Activated CD8-positive, alpha-beta T cell treated with anti-CD3 and anti-CD28 coated beads for 36 hours (primary cell): ENCODE measurements around the gene NRAP. TPM values are rescaled to one million over a fixed set of nuclear protein-coding genes. Genes with fewer than 3 reads are reported as not detected.

Experiments used
- ATAC-seq: fragments of 200-7000 bp; cut with Tn5 transposase; one replicate; pipeline ENCODE4 v1.10.0; 2021; ENCODE audit warnings: mild to moderate bottlenecking, moderate library complexity
- CTCF ChIA-PET: fragments of 350-600 bp; sonication (Branson Sonifier 250); formaldehyde crosslinking; loops from one replicate; lab custom pipeline; 2021; ENCODE audit warnings: antibody characterized with exemption; lab: Charles Lee
- POLR2A ChIA-PET: fragments of 350-600 bp; sonication (Branson Sonifier 250); formaldehyde crosslinking; loops from one replicate; lab custom pipeline; 2021; ENCODE audit warnings: antibody characterized with exemption; lab: Charles Lee
- DNase-seq: peaks from one replicate; pipeline ENCODE4 v3.0.0-alpha.2; 2020
- H3K27ac Mint-ChIP-seq: one replicate; pipeline ENCODE4 v1.8.0; 2021; ENCODE audit warnings: mild to moderate bottlenecking, mixed read lengths
- H3K27me3 Mint-ChIP-seq: one replicate; pipeline ENCODE4 v1.8.0; 2021; ENCODE audit warnings: mixed read lengths
- H3K36me3 Mint-ChIP-seq: one replicate; pipeline ENCODE4 v1.8.0; 2021; ENCODE audit warnings: low read depth, mixed read lengths
- H3K4me1 Mint-ChIP-seq: one replicate; pipeline ENCODE4 v1.8.0; 2021; ENCODE audit warnings: low read depth, mixed read lengths
- H3K4me3 Mint-ChIP-seq: one replicate; pipeline ENCODE4 v1.8.0; 2021; ENCODE audit warnings: mild to moderate bottlenecking, moderate library complexity, mixed read lengths
- H3K9me3 Mint-ChIP-seq: one replicate; pipeline ENCODE4 v1.8.0; 2021; ENCODE audit warnings: mixed read lengths
- intact Hi-C: fragments of 100-400 bp; cut with micrococcal nuclease; formaldehyde crosslinking; loops from one replicate; pipeline ENCODE4 v1.10.0; 2022
- total RNA-seq, 2 experiments: library from RNA; stranded (reverse); gene quantifications; one replicate each; pipeline ENCODE4 v1.2.3, GENCODE V29; 2021
- TF ChIP-seq, protein P1 (sequence below): fragments of 200-600 bp; IDR thresholded peaks from one replicate; pipeline ENCODE4 v1.8.0; 2022; ENCODE audit warnings: antibody characterized with exemption, mild to moderate bottlenecking

The NRAP gene
- total RNA-seq, 2 experiments from 2014 or later = not detected

DNA sequence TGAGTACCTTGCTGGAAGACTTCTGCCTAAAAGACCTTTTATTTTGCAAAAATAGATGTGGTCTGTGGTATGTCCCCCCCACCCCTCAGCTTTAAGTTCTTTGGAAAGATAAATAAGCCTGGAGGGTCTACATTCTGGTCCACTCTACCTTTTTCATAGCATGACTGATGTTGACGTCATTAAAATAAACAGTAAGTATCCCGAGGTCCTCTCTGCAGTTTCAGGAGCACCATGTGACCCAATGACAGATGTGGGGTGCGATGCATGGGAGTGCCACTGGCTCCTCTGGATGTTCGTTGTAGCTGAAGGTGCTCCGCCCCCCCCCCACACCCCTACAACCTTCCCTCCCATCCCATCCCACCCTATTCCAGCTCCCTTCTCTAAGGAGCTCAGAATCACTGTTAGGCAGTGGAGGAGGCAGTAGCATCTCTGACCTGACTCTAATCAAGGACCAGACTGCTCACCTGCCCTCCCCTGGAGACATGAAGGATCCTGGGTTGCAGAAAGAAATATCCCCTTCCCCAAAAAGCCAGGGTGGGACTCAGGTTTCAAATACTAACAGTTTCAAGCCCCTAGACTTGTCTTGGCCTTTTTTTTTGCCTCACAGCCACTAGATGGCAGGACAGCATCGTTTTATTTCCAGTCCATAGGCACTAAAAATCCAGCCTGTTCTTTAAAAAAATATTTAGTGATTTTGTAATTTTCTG, 40.9 kb upstream of the NRAP start:
- DNase-seq (peak; percentile 36), ATAC-seq (no peak)
- Mint-ChIP-seq H3K27ac (no peak overlapping the region), H3K4me1 (peaks cover 21% of the 10 kb centered on the region), H3K9me3 (no peaks in the 10 kb centered on the region), H3K36me3 (peaks cover 11% of the 10 kb centered on the region), H3K4me3 (no peak overlapping the region), H3K27me3 (no peaks in the 10 kb centered on the region)
- CTCF ChIA-PET = interaction anchor here (0.7 to 1.9 kb wide), 5 partner anchors 12 to 398 kb away, joined by 3 to 10 read pairs (median 5); no protein-coding TSS in a partner anchor
- TF ChIP-seq, protein P1, sequence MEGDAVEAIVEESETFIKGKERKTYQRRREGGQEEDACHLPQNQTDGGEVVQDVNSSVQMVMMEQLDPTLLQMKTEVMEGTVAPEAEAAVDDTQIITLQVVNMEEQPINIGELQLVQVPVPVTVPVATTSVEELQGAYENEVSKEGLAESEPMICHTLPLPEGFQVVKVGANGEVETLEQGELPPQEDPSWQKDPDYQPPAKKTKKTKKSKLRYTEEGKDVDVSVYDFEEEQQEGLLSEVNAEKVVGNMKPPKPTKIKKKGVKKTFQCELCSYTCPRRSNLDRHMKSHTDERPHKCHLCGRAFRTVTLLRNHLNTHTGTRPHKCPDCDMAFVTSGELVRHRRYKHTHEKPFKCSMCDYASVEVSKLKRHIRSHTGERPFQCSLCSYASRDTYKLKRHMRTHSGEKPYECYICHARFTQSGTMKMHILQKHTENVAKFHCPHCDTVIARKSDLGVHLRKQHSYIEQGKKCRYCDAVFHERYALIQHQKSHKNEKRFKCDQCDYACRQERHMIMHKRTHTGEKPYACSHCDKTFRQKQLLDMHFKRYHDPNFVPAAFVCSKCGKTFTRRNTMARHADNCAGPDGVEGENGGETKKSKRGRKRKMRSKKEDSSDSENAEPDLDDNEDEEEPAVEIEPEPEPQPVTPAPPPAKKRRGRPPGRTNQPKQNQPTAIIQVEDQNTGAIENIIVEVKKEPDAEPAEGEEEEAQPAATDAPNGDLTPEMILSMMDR = peak; percentile 66
- intact Hi-C loops = loop anchor here (10.0 kb wide), 1 partner anchor 400 kb away; no protein-coding TSS in a partner anchor
- POLR2A ChIA-PET = no interaction called here

DNA sequence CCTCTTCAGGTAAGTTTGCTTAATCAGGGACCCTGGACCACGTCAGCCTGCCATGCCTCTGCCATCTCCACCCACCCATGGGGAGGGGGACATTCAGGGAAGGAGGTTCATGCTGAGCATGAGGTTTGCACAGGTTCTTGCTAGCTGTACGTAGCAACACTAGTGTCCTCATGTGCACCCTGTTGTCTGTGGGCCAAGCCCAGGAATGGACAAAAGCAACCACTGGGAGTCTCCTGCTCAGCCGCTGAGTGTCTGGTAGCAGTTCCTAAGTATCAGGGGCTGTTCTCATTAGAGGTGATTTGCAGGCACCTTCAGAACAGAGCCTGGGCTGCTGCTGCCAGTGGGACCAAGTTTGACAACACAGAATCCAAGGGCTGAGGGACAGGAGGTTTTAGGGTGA, 33.8 kb upstream of the NRAP start:
- CTCF ChIA-PET = no interaction called here
- TF ChIP-seq, protein P1 = no peak
- Mint-ChIP-seq H3K4me1 (peaks cover 4% of the 10 kb centered on the region), H3K4me3 (no peak overlapping the region), H3K27me3 (no peaks in the 10 kb centered on the region), H3K27ac (no peak overlapping the region), H3K9me3 (peaks cover 20% of the 10 kb centered on the region), H3K36me3 (peaks cover 53% of the 10 kb centered on the region)
- DNase-seq (no peak), ATAC-seq (no peak)
- POLR2A ChIA-PET = interaction anchor here (1.2 kb wide), 1 partner anchor 18 kb away, joined by 3 read pairs; the partner anchor contains the start of gene CASP7
- intact Hi-C loops = no loop called here

DNA sequence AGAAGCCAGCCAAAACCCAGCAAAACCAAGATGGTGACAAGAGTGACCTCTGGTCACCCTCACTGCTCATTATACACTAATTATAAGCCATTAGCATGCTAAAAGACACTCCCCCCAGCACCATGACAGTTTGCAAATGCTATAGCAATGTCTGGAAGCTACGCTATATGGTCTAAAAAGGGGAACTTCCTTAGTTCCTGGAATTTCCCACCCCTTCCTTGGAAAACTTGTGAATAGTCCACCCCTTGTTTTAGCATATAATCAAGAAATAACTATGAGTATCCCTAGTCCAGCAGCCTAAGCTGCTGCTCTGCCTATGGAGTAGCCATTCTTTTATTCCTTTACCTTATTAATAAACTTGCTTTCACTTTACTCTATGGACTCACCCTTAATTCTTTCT, 31.9 kb upstream of the NRAP start:
- POLR2A ChIA-PET = no interaction called here
- no peak for DNase-seq

DNA sequence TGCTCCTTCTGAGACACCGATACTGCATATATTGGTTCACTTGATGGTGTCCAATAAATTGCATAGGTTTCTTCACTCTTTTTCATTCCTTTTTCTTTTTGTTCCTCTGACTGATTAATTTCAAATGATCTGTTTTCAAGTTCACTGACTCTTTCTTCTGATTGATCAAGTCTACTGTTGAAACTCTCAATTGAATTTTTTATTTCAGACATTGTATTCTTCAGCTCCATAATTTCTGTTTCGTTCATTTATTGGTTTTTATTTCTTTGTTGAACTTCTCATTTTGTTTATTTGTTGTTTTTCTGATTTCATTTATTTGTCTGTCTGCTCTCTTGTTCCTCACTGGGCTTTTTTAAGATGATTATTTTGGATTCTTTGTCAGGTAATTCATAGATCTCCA, 29.5 kb upstream of the NRAP start:
- Mint-ChIP-seq H3K27ac (no peak overlapping the region), H3K9me3 (peaks cover 33% of the 10 kb centered on the region), H3K4me3 (no peak overlapping the region), H3K27me3 (no peaks in the 10 kb centered on the region), H3K4me1 (peaks cover 25% of the 10 kb centered on the region), H3K36me3 (peaks cover 77% of the 10 kb centered on the region)
- POLR2A ChIA-PET = no interaction called here
- CTCF ChIA-PET = interaction anchor here (0.9 to 1.2 kb wide), 2 partner anchors 9 to 14 kb away, joined by 3 to 4 read pairs; partner anchors contain the start of gene CASP7
- no peak for DNase-seq
- TF ChIP-seq, protein P1 = no peak
- no peak for ATAC-seq
- intact Hi-C loops = no loop called here

More for the DNA sequence above, 31.9 kb upstream of the NRAP start:
- no peak overlapping the region for H3K4me3 Mint-ChIP-seq
- no peak for ATAC-seq
- intact Hi-C loops = no loop called here
- peaks cover 4% of the 10 kb centered on the region for H3K4me1 Mint-ChIP-seq
- peaks cover 27% of the 10 kb centered on the region for H3K9me3 Mint-ChIP-seq
- TF ChIP-seq, protein P1 = no peak
- H3K27ac Mint-ChIP-seq = no peak overlapping the region
- H3K36me3 Mint-ChIP-seq = peaks cover 68% of the 10 kb centered on the region
- CTCF ChIA-PET = no interaction called here
- H3K27me3 Mint-ChIP-seq = no peaks in the 10 kb centered on the region

DNA sequence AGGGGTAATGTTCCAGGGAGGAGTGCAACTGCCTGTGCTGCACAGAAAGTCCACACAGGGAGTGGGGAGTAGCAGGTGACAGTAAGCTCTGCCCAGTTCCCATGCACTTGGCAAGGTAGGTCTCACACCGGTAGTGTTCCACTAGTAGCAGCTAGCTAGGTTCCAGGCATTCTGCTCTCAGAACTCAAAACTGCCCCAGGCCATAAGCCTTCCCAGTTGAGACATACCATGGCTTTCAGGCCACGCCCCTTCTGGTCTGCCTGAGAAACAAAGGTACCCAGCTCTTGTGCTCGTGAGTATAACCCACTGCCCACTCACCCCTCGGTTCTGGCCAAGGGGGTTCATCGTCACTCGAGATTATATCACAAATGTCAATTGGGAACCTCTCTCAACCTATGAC, 28.4 kb upstream of the NRAP start:
- ChIA-PET CTCF (no interaction called here), POLR2A (interaction anchor here (2.0 kb wide), 1 partner anchor 11 kb away, joined by 6 read pairs; no protein-coding TSS in a partner anchor)
- ATAC-seq (no peak), DNase-seq (no peak)
- TF ChIP-seq, protein P1 = no peak
- peaks cover 78% of the 10 kb centered on the region for H3K36me3 Mint-ChIP-seq
- H3K4me1 Mint-ChIP-seq = peaks cover 32% of the 10 kb centered on the region
- no peak overlapping the region for H3K27ac Mint-ChIP-seq
- peaks cover 39% of the 10 kb centered on the region for H3K9me3 Mint-ChIP-seq
- intact Hi-C loops = no loop called here
- H3K27me3 Mint-ChIP-seq = no peaks in the 10 kb centered on the region
- H3K4me3 Mint-ChIP-seq = no peak overlapping the region
